Stimulated activated CD8-positive, alpha-beta memory T cell treated with anti-CD3 and anti-CD28 coated beads, Interleukin-12 subunit alpha, Interleukin-12 subunit beta, amount 100 ng/mL, for 24 hours (primary cell): Measurements from ENCODE around the gene LRP11.

Experiments used
- DNase-seq: peaks from one replicate; pipeline ENCODE4 v3.0.0-alpha.2; 2020; ENCODE audit errors: extremely low read depth

LRP11 gene

DNA sequence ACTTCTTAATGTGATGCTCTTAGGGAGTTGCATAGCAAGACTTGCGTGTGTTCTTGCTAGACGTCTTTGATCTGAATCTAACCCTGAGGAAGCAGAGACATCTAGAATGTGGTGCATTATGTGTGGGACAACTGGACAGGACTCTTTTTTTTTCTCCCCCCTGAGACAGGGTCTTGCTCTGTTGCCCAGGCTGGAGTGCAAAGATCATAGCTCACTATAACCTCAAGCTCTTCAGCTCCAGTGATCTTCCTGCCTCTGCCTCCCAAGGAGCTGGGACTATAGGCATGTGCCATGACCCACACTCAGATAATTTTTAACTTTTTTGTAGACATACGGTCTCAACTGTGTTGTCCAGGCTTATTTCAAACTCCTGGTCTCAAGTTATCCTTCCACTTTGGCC lies 80.6 kb downstream of the LRP11 start:
- DNase-seq: no peak

DNA sequence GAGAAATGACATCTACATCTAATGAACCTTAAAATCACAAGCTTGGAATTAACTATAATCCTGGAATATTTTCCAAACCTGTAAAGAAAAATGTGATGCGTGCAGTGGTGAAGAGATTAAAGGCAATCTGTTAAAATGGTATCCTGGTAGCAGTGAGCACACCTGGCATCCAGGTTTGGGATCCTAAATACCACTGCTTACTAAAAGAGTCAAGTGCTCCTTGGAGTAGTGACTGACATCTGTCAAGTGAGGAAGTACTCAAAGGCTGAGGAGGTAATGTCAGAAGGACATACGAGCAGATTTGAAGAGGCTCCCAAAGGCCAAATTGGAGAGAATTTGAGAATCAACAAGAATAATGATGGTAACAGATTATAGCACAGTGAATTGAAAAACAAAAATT lies 81.8 kb downstream of the LRP11 start:
- no peak for DNase-seq

DNA sequence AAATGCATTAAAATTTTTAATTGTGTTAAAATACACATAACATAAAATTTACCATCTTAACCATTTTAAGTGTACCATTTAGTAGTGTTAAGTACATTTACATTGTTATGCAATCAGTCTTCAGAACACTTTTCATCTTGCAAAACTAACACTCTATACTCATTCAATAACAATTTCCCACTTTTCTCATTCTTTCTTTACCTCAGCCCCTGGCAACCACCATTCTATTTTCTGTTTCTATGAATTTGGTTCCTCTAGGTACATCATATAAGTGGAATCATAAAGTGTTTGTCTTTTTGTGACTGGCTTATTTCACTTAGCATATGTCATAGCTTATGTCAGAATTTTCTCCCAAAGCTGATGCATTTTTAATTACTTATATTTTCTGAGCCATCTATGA lies 82.4 kb downstream of the LRP11 start:
- DNase-seq: no peak

DNA sequence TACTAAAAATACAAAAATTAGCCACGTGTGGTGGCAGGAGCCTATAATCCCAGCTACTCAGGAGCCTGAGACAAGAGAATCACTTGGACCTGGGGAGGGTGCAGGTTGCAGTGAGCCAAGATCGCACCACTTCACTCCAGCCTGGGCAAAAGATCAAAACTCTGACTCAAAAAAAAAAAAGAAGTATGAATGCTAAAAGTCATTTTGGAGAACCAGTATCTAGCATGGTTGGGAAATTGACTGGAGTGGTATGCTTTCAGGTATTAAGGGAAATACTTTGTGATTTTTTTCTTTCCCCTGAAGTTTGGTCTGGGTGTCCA lies 84.6 kb downstream of the LRP11 start:
- no peak for DNase-seq

DNA sequence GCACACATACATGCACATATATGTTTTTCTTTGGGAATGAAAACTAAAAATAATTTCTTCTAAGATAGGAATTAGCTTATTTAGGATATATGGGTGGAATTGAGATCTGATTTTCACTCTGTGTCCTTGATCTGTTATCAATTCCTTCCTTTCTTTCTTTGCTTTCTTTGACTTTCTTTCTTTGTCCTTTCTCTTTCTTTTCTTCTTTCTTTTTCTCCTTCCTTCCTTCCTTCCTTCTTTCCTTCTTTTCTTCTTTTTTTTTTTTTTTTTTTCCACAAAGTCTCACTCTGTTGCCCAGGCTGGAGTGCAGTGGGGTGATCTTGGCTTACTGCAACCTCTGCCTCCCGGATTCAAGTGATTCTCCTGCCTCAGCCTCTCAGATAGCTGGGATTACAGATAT lies 86.5 kb downstream of the LRP11 start:
- no peak for DNase-seq

DNA sequence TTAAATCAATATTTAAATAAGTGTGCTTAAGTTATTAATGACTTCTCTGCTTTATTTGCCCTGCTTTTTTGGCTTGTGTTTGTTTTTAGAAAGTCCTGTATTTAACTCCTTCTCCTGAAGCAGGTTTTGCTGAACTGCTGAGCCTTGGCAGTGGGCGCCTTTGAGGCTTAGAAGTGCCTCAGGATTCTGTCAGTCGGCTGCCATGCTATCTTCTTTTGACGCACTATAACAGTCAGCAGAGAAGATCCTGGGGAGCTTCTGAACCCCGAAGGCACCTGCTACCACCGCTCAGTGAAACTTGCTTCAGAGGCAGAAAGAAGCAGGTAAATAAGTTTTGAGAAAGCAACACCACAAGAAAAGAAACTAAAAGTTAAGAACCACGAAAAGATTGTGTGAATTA lies 92.2 kb downstream of the LRP11 start:
- no peak for DNase-seq

DNA sequence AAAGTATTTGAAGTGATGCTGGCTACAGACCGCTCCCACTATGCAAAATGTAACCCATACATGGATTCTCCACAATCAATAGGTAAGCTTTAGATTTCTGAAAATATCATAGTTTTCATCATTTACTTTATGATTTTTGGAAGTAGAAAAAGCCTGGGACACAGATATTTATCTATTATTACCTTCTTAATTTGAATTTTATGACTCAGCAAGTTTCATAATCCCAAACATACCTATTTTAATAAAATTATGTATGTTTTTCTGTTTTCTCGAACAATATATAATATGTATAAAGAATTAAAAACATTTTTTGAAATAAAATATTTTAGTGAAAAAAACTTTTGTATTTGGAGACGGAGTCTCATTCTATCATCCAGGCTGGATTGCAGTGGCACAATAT lies 93.0 kb downstream of the LRP11 start:
- DNase-seq: no peak

DNA sequence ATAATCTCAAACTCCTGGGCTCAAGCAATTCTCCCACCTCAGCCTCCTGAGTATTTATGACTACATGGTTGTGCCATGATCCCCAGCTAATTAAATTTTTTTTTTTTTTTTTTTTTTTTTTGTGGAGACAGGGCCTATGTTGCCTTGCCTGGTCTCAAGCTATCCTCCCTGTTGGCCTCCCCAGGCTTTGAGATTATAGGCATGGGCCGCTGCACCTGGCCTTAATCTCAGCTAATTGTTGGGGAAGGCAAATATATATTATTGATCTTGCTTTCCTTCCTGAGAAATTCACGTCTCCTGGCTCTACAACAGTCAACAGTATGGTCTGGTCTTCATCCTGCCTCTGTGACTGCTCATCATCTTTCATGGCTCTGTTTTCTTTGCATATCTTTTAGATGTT lies 94.5 kb downstream of the LRP11 start:
- DNase-seq: no peak
